AG10803 (cell line): ENCODE data around the gene COQ2.

ENCODE experiments used
- DNase-seq: peaks from one replicate; pipeline ENCODE4 v3.0.0; 2010; ENCODE audit warnings: low read depth
- H3K4me3 ChIP-seq: 2 replicates; pipeline ENCODE4 v1.5.1; 2011; ENCODE audit warnings: mild to moderate bottlenecking, low read length, control low read depth
- TF ChIP-seq, protein P1 (sequence below): conservative IDR thresholded peaks from 2 replicates; pipeline ENCODE4 v1.5.1; 2011; ENCODE audit warnings: mild to moderate bottlenecking, low read length, control low read depth, inconsistent platforms

The COQ2 gene

DNA sequence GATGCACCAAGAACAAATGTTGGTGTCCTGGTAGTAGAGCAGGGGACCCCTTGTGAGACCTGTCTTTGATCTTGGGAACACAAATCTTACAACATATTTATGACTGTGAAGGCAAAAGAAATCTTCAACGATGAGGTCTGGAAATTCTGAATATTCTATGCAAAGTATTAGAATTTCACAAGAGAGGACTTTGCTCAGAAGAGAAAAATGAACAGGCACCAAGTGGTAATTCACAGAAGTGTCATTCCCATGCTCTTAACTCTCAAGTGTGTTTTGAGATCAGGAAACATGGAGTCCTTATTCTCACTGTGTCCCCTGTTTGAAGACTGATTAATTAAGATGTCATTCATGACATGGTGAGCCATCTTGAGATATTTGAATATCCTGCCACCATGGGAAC is 52.5 kb downstream of the COQ2 start:
- TF ChIP-seq, protein P1, sequence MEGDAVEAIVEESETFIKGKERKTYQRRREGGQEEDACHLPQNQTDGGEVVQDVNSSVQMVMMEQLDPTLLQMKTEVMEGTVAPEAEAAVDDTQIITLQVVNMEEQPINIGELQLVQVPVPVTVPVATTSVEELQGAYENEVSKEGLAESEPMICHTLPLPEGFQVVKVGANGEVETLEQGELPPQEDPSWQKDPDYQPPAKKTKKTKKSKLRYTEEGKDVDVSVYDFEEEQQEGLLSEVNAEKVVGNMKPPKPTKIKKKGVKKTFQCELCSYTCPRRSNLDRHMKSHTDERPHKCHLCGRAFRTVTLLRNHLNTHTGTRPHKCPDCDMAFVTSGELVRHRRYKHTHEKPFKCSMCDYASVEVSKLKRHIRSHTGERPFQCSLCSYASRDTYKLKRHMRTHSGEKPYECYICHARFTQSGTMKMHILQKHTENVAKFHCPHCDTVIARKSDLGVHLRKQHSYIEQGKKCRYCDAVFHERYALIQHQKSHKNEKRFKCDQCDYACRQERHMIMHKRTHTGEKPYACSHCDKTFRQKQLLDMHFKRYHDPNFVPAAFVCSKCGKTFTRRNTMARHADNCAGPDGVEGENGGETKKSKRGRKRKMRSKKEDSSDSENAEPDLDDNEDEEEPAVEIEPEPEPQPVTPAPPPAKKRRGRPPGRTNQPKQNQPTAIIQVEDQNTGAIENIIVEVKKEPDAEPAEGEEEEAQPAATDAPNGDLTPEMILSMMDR = no peak
- DNase-seq = peak; percentile 43
- H3K4me3 ChIP-seq = no peak overlapping the region

GRCh38 chr4:83231620-83232076 is 53.0 kb downstream of the COQ2 start:
- DNase-seq = peak; percentile 78
- H3K4me3 ChIP-seq = no peak overlapping the region
- TF ChIP-seq, protein P1 = no peak

DNA sequence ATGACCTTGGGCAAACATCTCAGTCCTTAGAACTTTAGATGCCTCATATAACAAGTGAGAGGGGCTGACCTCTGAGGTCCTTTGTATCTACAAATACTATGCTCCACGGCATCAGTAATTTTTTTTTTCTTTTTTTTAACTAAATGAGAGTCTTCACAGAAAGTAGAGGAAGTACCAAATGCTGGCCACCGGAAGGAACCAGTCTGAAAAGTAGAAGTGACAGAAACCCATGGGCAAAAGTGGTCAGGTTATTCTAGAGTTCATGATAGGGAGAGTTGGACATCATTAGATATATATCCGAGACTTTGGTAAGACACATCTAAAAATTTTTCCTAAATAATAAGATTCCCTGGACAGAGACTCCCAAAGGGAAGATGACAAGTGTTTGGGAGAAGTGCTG is 53.7 kb downstream of the COQ2 start:
- no peak overlapping the region for H3K4me3 ChIP-seq
- DNase-seq = no peak
- TF ChIP-seq, protein P1 = no peak

- H3K4me3 ChIP-seq = no peak overlapping the region
- TF ChIP-seq, protein P1 = no peak
- DNase-seq = no peak
These were observed 54.8 kb downstream of the COQ2 start for GRCh38 chr4:83229791-83230190.

GRCh38 chr4:83228231-83228630 is 56.4 kb downstream of the COQ2 start:
- TF ChIP-seq, protein P1 = no peak
- no peak for DNase-seq
- no peak overlapping the region for H3K4me3 ChIP-seq

DNA sequence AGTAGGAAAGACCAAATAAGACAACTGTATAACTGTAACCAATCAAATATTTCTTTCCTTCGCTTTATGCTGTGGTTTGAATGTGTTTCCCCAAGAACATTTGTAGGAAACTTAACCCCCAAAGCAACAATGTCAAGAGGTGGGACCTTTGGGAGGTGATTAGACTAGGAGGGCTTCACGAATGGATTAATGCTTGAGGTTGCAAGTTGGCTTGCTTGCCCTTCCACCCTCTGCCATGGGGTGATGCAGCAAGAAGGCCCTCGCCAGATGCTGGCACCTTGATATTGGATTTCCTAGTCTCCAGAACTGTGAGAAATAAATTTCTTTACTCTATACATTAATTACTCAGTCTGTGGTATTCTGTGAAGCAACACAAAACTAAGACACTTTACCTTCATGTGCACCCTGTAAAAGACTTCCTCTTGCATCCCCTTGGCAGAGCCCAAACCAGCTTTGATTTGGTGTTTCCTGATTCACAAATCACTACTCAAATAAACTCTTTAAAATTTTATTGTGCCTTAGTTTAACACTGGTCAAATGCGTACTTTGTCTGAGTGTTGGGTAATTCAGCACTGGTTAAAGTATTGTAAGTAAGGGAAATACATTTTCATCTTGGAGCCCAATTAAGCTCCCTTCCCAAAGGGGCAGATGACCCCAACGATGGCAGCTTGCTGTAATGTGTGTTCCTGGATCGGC is 59.9 kb downstream of the COQ2 start:
- no peak for DNase-seq
- H3K4me3 ChIP-seq = no peak overlapping the region
- TF ChIP-seq, protein P1 = no peak

DNA sequence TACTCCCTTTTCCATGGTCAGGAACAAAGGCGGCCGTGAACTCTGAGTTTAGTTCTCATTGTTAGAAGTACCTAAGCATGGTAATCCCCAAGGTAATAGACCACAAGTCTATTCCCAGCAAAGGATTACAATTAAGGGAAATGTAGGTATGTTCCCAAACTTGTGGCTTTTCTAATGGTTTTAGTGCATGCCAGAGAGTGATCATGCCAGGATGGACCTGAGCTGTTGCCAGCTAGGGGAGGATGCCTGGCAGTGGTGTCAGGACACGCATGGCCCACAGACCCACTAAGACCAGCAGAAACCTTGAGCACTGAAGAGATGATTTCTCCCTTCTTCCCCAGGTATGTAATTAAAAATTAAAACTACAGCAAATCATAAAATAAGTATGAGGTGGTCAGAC is 60.8 kb downstream of the COQ2 start:
- TF ChIP-seq, protein P1 = no peak
- no peak overlapping the region for H3K4me3 ChIP-seq
- DNase-seq = peak; percentile 52
